ENCODE data around the gene SARS2.
"Not testable (repeated sequence)": the region's sequence is repeated elsewhere in the genome, so short reads cannot be mapped to it uniquely, and the experiment has no call there.

SARS2 gene

GRCh38 chr19:38898788-38899446, 31.6 kb downstream of the SARS2 start:
- DNase-seq (ENCODE audit: insufficient read length) (no peak), FAIRE-seq (peak; percentile 69)
- TF ChIP-seq TAF1 (IDR thresholded peaks at IDR 0.05; ENCODE audit: borderline replicate concordance, low read depth, low read length), result no peak
- no peak for TF ChIP-seq POLR2AphosphoS5 (IDR thresholded peaks at IDR 0.05; ENCODE audit: low read depth, low read length)
- TF ChIP-seq POLR2A (IDR thresholded peaks at IDR 0.05; ENCODE audit: low read depth, low read length), result no peak

GRCh38 chr19:38894968-38895367, 35.6 kb downstream of the SARS2 start:
- DNase-seq (ENCODE audit: insufficient read length) (no peak), FAIRE-seq (no peak)
- TF ChIP-seq POLR2AphosphoS5 (IDR thresholded peaks at IDR 0.05; ENCODE audit: low read depth, low read length) (no peak), POLR2A (IDR thresholded peaks at IDR 0.05; ENCODE audit: low read depth, low read length) (no peak), TAF1 (IDR thresholded peaks at IDR 0.05; ENCODE audit: borderline replicate concordance, low read depth, low read length) (no peak)

- FAIRE-seq, result no peak
- no peak for DNase-seq (ENCODE audit: insufficient read length)
These were observed 37.2 kb downstream of the SARS2 start for GRCh38 chr19:38893341-38893771.

GRCh38 chr19:38892841-38893240, 37.7 kb downstream of the SARS2 start:
- no peak for TF ChIP-seq POLR2A (IDR thresholded peaks at IDR 0.05; ENCODE audit: low read depth, low read length)
- TF ChIP-seq TAF1 (IDR thresholded peaks at IDR 0.05; ENCODE audit: borderline replicate concordance, low read depth, low read length), result no peak
- TF ChIP-seq POLR2AphosphoS5 (IDR thresholded peaks at IDR 0.05; ENCODE audit: low read depth, low read length), result no peak
- DNase-seq (ENCODE audit: insufficient read length), result no peak
- FAIRE-seq, result no peak

More at GRCh38 chr19:38893341-38893771, 37.2 kb downstream of the SARS2 start:
- TF ChIP-seq POLR2A (IDR thresholded peaks at IDR 0.05; ENCODE audit: low read depth, low read length) (no peak), POLR2AphosphoS5 (IDR thresholded peaks at IDR 0.05; ENCODE audit: low read depth, low read length) (no peak), TAF1 (IDR thresholded peaks at IDR 0.05; ENCODE audit: borderline replicate concordance, low read depth, low read length) (no peak)

GRCh38 chr19:38891771-38892170, 38.8 kb downstream of the SARS2 start:
- no peak for DNase-seq (ENCODE audit: insufficient read length)
- no peak for FAIRE-seq
- TF ChIP-seq POLR2A (IDR thresholded peaks at IDR 0.05; ENCODE audit: low read depth, low read length), result no peak
- no peak for TF ChIP-seq TAF1 (IDR thresholded peaks at IDR 0.05; ENCODE audit: borderline replicate concordance, low read depth, low read length)
- no peak for TF ChIP-seq POLR2AphosphoS5 (IDR thresholded peaks at IDR 0.05; ENCODE audit: low read depth, low read length)

- DNase-seq (ENCODE audit: insufficient read length) (no peak), FAIRE-seq (no peak)
- TF ChIP-seq TAF1 (IDR thresholded peaks at IDR 0.05; ENCODE audit: borderline replicate concordance, low read depth, low read length) (no peak), POLR2A (IDR thresholded peaks at IDR 0.05; ENCODE audit: low read depth, low read length) (no peak), POLR2AphosphoS5 (IDR thresholded peaks at IDR 0.05; ENCODE audit: low read depth, low read length) (no peak)
These were observed 39.9 kb downstream of the SARS2 start for GRCh38 chr19:38890686-38891085.

GRCh38 chr19:38889803-38890202, 40.8 kb downstream of the SARS2 start:
- FAIRE-seq, result no peak
- no peak for DNase-seq (ENCODE audit: insufficient read length)
- TF ChIP-seq POLR2AphosphoS5 (IDR thresholded peaks at IDR 0.05; ENCODE audit: low read depth, low read length) (no peak), POLR2A (IDR thresholded peaks at IDR 0.05; ENCODE audit: low read depth, low read length) (no peak), TAF1 (IDR thresholded peaks at IDR 0.05; ENCODE audit: borderline replicate concordance, low read depth, low read length) (no peak)

GRCh38 chr19:38888876-38889275, 41.7 kb downstream of the SARS2 start:
- DNase-seq (ENCODE audit: insufficient read length), result no peak
- no peak for TF ChIP-seq TAF1 (IDR thresholded peaks at IDR 0.05; ENCODE audit: borderline replicate concordance, low read depth, low read length)
- no peak for TF ChIP-seq POLR2A (IDR thresholded peaks at IDR 0.05; ENCODE audit: low read depth, low read length)
- TF ChIP-seq POLR2AphosphoS5 (IDR thresholded peaks at IDR 0.05; ENCODE audit: low read depth, low read length), result no peak
- FAIRE-seq, result no peak

- not testable (repeated sequence) for DNase-seq (ENCODE audit: insufficient read length); FAIRE-seq
These were observed 45.9 kb downstream of the SARS2 start for GRCh38 chr19:38884691-38885090.

- FAIRE-seq (no peak), DNase-seq (ENCODE audit: insufficient read length) (no peak)
- TF ChIP-seq TAF1 (IDR thresholded peaks at IDR 0.05; ENCODE audit: borderline replicate concordance, low read depth, low read length), result no peak
- TF ChIP-seq POLR2AphosphoS5 (IDR thresholded peaks at IDR 0.05; ENCODE audit: low read depth, low read length), result no peak
- no peak for TF ChIP-seq POLR2A (IDR thresholded peaks at IDR 0.05; ENCODE audit: low read depth, low read length)
These were observed 47.3 kb downstream of the SARS2 start for GRCh38 chr19:38883286-38883685.

- FAIRE-seq, result no peak
- TF ChIP-seq TAF1 (IDR thresholded peaks at IDR 0.05; ENCODE audit: borderline replicate concordance, low read depth, low read length) (no peak), POLR2A (IDR thresholded peaks at IDR 0.05; ENCODE audit: low read depth, low read length) (no peak), POLR2AphosphoS5 (IDR thresholded peaks at IDR 0.05; ENCODE audit: low read depth, low read length) (no peak)
- no peak for DNase-seq (ENCODE audit: insufficient read length)
These were observed 49.5 kb downstream of the SARS2 start for GRCh38 chr19:38880882-38881609.
